Esophagus (tissue), 2 donors: Measurements from ENCODE around the gene SH2D7. TPM values are rescaled to one million over a fixed set of nuclear protein-coding genes. Genes with fewer than 3 reads are reported as not detected.

Source experiments
- H3K27ac ChIP-seq, 2 donors: one replicate each; pipeline ENCODE4 v1.5.1; 2013; ENCODE audit warnings: low read depth in 2 of 2, mild to moderate bottlenecking in 2 of 2, inconsistent platforms in 1 of 2, low read length in 1 of 2, moderate library complexity in 1 of 2
- H3K27me3 ChIP-seq, 2 donors: one replicate each; pipeline ENCODE4 v1.6.1; 2013; ENCODE audit warnings: low read length in 2 of 2, control low read depth in 1 of 2, mild to moderate bottlenecking in 1 of 2; ENCODE audit not compliant: insufficient read depth in 2 of 2, control insufficient read depth in 1 of 2
- H3K36me3 ChIP-seq, 2 donors: one replicate each; pipeline ENCODE4 v1.6.1; 2013; ENCODE audit warnings: low read length in 1 of 2; ENCODE audit not compliant: control insufficient read depth in 2 of 2, insufficient read depth in 2 of 2
- H3K4me1 ChIP-seq, 2 donors: one replicate each; pipeline ENCODE4 v1.6.1; 2013; ENCODE audit warnings: low read length in 1 of 2; ENCODE audit not compliant: control insufficient read depth in 2 of 2, insufficient read depth in 2 of 2
- H3K4me3 ChIP-seq, 2 donors: one replicate each; pipeline ENCODE4 v1.5.1; 2013; ENCODE audit warnings: low read length in 2 of 2, mild to moderate bottlenecking in 2 of 2, low read depth in 1 of 2, moderate library complexity in 1 of 2
- H3K9me3 ChIP-seq, 2 donors: one replicate each; pipeline ENCODE4 v1.6.1; 2013; ENCODE audit warnings: mild to moderate bottlenecking in 2 of 2, low read depth in 1 of 2, low read length in 1 of 2, moderate library complexity in 1 of 2; ENCODE audit not compliant: control insufficient read depth in 2 of 2, insufficient read depth in 1 of 2
- WGBS, 2 donors: extraction: QIAGEN DNeasy Blood & Tissue Kit; methylation state at CpG; one replicate each; pipeline ENCODE4 v1.1.7; 2013; 5-methylcytosine and 5-hydroxymethylcytosine counted together
- polyA plus RNA-seq, 2 donors: library from polyadenylated mRNA; stranded (reverse); fragments of 200-250 nt; gene quantifications; one replicate each; pipeline ENCODE4 v1.2.3, GENCODE V29; 2013
- donor health status: healthy with polysubstance abuse.
- donor health status: Bipolar disorder and iron deficiency.

Gene SH2D7
- polyA plus RNA-seq, 2 donors: not detected

DNA sequence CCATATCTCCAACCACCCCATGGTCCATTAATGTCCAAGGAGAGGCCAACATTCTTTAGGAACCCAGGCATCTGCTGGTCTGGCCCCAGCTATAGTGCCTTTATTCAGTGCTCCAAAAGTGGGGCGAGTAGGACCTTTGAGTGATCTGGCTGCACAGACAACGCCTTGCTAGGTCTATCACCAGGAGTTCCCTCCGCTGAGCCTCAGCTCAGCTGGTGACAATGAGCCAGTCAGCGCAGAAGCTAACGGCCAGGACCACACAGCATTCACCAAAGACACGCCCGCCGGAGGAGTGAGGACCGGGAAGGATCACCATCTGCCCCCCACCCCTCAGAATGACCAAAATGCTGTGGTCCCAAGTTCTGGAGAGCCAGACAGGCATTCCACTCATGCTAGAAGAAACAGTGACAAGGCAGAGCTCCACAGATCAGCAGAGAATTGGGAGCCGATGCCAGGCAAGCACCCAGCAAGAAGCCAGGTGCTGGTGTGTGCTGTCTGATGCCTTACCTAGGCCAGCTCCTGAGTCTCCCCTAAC lies 33.9 kb upstream of the SH2D7 start:
- 86 to 92% methylated on average over 10 of the region's 10 CpGs for WGBS, 2 donors
- Histone ChIP-seq H3K4me3 (no peak overlapping the region), H3K27me3 (no peaks in the 10 kb centered on the region), H3K9me3 (no peaks in the 10 kb centered on the region), H3K36me3 (peaks cover 2% of the 10 kb centered on the region in 2 donors), H3K4me1 (peaks cover 16 to 32% of the 10 kb centered on the region in 2 donors), H3K27ac (peak overlapping the region; percentile 38 to 62)

GRCh38 chr15:78059110-78059839 lies 33.1 kb upstream of the SH2D7 start:
- H3K36me3 ChIP-seq: no peaks in the 10 kb centered on the region
- no peaks in the 10 kb centered on the region for H3K27me3 ChIP-seq
- H3K4me1 ChIP-seq: peaks cover 16 to 32% of the 10 kb centered on the region in 2 donors
- peak overlapping the region; percentile 38 to 62 for H3K27ac ChIP-seq
- no peaks in the 10 kb centered on the region for H3K9me3 ChIP-seq
- 64 to 83% methylated on average over 3 of the region's 3 CpGs for WGBS, 2 donors
- no peak overlapping the region for H3K4me3 ChIP-seq

DNA sequence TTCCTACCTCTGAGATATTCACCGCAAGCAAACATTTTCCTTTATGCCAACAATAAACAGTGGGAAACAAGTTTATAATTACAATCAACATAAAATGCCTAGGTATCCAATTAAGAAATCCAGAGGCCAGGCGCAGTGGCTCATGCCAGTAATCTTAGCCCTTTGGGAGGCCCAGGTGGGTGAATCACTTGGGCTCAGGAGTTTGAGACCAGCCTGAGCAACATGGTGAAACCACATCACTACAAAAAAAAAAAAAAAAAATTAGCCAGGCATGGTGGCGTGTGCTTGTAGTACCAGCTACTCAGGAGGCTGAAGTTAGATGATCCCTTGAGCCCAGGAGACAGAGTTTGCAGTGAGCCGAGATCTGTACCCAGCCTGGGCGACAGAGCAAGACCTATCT lies 32.1 kb upstream of the SH2D7 start:
- Histone ChIP-seq H3K36me3 (no peaks in the 10 kb centered on the region), H3K27ac (no peak overlapping the region), H3K4me3 (no peak overlapping the region), H3K4me1 (peaks cover 16 to 34% of the 10 kb centered on the region in 2 donors), H3K27me3 (no peaks in the 10 kb centered on the region), H3K9me3 (no peaks in the 10 kb centered on the region)
- 93 to 96% methylated on average over 5 of the region's 5 CpGs for WGBS, 2 donors

DNA sequence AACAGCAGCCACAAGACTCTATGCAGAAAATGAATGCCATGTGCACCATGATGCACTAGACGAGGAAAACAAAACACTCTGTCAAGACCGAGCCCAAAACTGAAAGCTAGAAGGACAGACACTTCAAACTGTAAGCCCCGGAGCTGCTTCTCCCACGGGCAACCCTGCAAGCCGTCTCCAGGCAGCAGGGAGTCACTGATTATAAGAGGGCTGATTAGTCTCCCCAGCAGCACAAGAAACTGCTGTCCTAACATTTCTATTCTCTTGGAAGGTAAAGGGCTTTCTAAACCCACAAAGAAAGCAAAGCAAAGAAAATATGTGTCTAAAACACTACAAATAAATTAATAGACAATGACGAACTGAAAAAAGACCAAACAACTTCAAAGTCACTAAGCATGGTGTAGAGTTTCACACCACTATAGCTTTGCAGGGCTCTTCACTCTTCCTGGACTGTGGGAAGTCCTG lies 30.4 kb upstream of the SH2D7 start:
- no peaks in the 10 kb centered on the region for H3K9me3 ChIP-seq
- peaks cover 7 to 27% of the 10 kb centered on the region in 2 donors for H3K4me1 ChIP-seq
- 6 to 7% methylated on average over 6 of the region's 6 CpGs for WGBS, 2 donors
- H3K4me3 ChIP-seq: no peak overlapping the region
- H3K36me3 ChIP-seq: no peaks in the 10 kb centered on the region
- H3K27me3 ChIP-seq: no peaks in the 10 kb centered on the region
- peak overlapping the region; percentile 42 to 65 for H3K27ac ChIP-seq

DNA sequence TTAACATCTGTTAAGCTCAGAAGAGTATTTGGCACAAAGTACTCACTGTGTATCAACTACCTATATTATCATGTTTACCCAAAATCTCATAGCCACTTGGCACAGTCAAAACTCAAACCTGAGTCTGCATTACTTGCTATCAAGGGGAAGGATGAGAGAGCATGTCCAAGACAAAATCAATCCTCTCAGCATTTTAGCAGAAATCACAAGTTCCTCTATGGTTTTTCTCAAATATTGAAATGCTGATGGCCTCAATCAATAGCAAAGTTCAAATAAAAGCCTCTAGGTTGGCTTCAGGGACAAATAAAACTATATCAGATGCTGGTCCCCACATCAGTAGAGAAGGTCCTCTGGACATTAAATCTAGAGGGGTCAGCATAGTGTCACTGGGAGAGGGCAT lies 29.1 kb upstream of the SH2D7 start:
- Histone ChIP-seq H3K27ac (peak overlapping the region; percentile 26 to 59), H3K4me1 (peaks cover 13 to 32% of the 10 kb centered on the region in 2 donors), H3K27me3 (no peaks in the 10 kb centered on the region), H3K9me3 (no peaks in the 10 kb centered on the region), H3K36me3 (no peaks in the 10 kb centered on the region), H3K4me3 (no peak overlapping the region)

GRCh38 chr15:78063970-78064385 lies 28.4 kb upstream of the SH2D7 start:
- H3K4me1 ChIP-seq: peaks cover 9 to 28% of the 10 kb centered on the region in 2 donors
- 77 to 83% methylated on average over 5 of the region's 5 CpGs for WGBS, 2 donors

GRCh38 chr15:78064544-78064943 lies 27.8 kb upstream of the SH2D7 start:
- no peaks in the 10 kb centered on the region for H3K9me3 ChIP-seq
- peak overlapping the region in 1 of 2 donors; percentile 86 for H3K27ac ChIP-seq
- peaks cover 9 to 22% of the 10 kb centered on the region in 2 donors for H3K4me1 ChIP-seq
- 61 to 62% methylated on average over 2 of the region's 2 CpGs for WGBS, 2 donors
- no peaks in the 10 kb centered on the region for H3K27me3 ChIP-seq
- no peak overlapping the region for H3K4me3 ChIP-seq
- no peaks in the 10 kb centered on the region for H3K36me3 ChIP-seq

More at GRCh38 chr15:78063970-78064385, 28.4 kb upstream of the SH2D7 start:
- Histone ChIP-seq H3K27me3 (no peaks in the 10 kb centered on the region), H3K27ac (peak overlapping the region; percentile 59 to 73), H3K9me3 (no peaks in the 10 kb centered on the region), H3K36me3 (no peaks in the 10 kb centered on the region), H3K4me3 (no peak overlapping the region)

DNA sequence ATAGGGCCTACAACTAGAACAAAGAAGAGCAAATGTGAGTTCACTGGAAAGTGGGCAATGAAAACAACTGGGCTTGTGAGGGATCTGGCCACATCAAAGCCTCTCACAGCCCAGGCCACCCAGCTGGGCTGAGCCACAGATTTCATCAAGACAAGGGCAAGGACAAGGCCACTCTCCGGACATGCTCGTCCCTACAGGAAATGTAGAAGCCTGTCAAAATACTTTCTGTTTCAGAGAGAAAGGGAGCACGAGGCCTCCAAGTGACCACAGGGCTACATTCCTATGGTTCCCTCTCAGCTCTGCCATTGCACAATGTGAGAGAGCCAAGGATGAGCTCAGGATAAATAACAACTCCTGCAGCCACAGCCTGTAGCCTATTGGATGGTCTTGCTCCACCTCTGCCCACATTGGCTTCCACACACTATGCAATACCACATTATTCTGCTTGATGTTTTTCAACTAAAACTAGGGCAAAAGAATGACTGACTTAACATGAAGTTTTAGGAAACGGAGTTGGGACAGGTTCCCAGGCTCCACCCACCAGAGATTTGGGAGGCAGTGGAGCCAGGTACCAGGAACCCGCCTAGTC lies 27.0 kb upstream of the SH2D7 start:
- H3K4me3 ChIP-seq: no peak overlapping the region

DNA sequence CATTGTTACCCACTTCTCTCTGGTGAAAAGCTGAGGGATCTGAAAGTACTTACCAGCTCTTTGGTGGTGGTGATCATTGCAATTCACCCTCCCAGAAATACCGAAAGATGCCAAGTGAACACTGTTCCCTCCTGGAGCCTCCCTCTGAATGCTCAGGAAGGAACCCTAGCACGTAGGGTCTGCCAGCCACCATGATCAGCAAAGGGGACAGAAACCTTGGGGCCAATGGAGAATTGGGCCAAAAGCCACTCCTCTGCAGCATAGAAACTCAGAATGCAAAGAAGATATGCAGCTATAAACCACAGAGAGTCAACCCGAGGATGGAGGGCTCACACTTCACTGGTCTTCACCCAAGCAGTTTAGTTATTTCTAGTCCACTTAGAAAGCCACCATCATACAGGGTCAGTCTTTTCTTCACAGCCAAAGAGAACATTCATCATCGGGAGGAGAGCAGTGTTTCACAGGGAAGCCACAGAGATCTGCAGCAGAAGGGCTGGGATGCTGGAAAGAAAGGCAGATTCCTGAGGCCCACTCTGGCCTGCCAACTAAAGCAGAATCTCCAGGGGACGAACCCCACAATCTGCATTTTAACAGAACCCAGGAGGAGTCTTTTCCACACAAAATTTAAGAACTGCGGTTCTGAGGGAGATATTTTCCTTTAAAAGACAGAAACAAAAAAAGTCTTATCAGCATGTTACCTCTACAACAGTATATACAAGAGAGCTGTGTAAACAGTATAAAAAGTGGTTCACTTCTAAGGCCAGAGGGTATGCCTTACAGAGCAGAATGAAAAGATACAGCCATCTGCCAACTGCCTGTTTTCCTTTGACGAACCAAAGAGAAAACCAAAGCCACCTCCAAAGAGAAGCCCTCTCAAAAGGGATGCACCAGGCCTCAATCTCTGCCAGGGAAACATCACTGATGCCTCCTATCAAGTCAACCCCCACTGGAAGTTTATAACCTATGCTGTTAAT lies 26.1 kb upstream of the SH2D7 start:
- 65 to 69% methylated on average over 7 of the region's 7 CpGs for WGBS, 2 donors
- Histone ChIP-seq H3K4me3 (no peak overlapping the region), H3K27ac (peak overlapping the region; percentile 20 to 78), H3K27me3 (no peaks in the 10 kb centered on the region), H3K36me3 (no peaks in the 10 kb centered on the region), H3K9me3 (no peaks in the 10 kb centered on the region), H3K4me1 (peaks cover 9 to 20% of the 10 kb centered on the region in 2 donors)

More for the DNA sequence above, 27.0 kb upstream of the SH2D7 start:
- no peaks in the 10 kb centered on the region for H3K9me3 ChIP-seq
- 39 to 43% methylated on average over 5 of the region's 5 CpGs for WGBS, 2 donors
- H3K27ac ChIP-seq: peak overlapping the region; percentile 78 to 86
- no peaks in the 10 kb centered on the region for H3K36me3 ChIP-seq
- no peaks in the 10 kb centered on the region for H3K27me3 ChIP-seq
- peaks cover 9 to 20% of the 10 kb centered on the region in 2 donors for H3K4me1 ChIP-seq
